ENCODE results near the gene AAK1. TPM values are rescaled to one million over a fixed set of nuclear protein-coding genes. Genes with fewer than 3 reads are reported as not detected.
A peak's percentile ranks its signal among the peaks of the same experiment; 100 is the strongest.

The AAK1 gene
- total RNA-seq, 3 donors from 2014 or later (not counting 1 experiment from before 2014, with no cell fraction given) = 174 to 249 (median 204) TPM

DNA sequence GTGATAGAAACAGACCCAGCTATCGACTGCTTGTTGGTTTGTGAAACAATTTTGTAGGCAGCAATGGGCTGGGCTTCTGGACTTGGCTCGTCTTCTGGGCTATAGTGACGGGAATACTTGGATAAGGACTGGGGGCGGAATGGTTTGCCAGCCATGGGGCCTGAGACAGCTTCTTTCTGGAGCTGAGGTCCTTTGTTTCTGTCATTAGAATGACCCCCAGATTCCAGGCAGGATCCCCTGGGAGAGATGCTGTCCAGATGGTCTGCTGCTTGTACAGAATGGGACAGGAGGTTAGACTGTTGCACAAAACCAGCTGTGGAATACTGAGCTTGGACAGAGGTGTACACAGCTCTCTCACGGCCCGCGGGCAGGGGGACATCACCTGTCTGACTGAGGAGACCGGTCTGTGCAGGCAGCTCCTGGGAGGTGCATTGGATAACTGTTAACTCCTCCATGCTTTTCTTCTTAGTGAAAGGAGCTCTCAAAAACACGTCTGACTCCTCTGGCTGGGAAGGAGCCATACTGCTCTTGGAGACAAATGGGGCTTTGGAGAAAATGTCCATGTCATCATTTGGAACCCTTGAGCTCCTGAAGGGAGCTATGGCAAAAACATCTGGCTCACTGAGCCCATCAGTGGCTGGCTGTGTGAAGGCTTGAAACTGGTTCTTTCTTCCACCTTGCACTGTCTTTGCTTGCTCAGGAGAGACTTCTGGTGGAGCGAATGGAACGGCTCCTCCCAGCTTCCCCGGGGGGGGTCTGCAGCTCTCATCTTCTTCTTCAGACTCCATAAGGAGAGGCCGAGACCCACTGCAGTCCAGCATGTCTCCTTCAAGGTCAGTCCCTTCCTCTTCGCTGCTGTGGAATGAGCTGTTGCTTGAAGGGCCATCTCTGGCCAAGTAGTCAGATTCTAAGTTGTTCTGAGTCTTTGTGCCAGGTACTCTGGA, 177.8 kb downstream of the AAK1 start:
- H3K27me3 Mint-ChIP-seq (ENCODE audit: low read depth in 2 of 2) = no peaks in the 10 kb centered on the region
- peaks cover 28% of the 10 kb centered on the region for H3K36me3 ChIP-seq (ENCODE audit: control insufficient read depth, insufficient read depth, low read length)
- ATAC-seq = no peak

GRCh38 chr2:69464575-69464974, 179.0 kb downstream of the AAK1 start:
- intact Hi-C loops (cut with micrococcal nuclease) = no loop called here
- Mint-ChIP-seq H3K27ac (peak overlapping the region in 1 of 2 donors; percentile 45), H3K4me1 (peaks cover 18 to 22% of the 10 kb centered on the region in 2 donors), H3K27me3 (ENCODE audit: low read depth in 2 of 2) (no peaks in the 10 kb centered on the region), H3K9me3 (no peaks in the 10 kb centered on the region), H3K36me3 (no peaks in the 10 kb centered on the region), H3K4me3 (no peak overlapping the region)
- H3K36me3 ChIP-seq (ENCODE audit: control insufficient read depth, insufficient read depth, low read length) = peaks cover 23% of the 10 kb centered on the region
- no peak overlapping the region for H3K4me3 ChIP-seq (ENCODE audit: low read length)
- ATAC-seq (peak in 1 of 3 donors; percentile 46), DNase-seq (no peak)
- no peaks in the 10 kb centered on the region for H3K27me3 ChIP-seq (ENCODE audit: control insufficient read depth, insufficient read depth, low read length)
- TF ChIP-seq, protein P1, sequence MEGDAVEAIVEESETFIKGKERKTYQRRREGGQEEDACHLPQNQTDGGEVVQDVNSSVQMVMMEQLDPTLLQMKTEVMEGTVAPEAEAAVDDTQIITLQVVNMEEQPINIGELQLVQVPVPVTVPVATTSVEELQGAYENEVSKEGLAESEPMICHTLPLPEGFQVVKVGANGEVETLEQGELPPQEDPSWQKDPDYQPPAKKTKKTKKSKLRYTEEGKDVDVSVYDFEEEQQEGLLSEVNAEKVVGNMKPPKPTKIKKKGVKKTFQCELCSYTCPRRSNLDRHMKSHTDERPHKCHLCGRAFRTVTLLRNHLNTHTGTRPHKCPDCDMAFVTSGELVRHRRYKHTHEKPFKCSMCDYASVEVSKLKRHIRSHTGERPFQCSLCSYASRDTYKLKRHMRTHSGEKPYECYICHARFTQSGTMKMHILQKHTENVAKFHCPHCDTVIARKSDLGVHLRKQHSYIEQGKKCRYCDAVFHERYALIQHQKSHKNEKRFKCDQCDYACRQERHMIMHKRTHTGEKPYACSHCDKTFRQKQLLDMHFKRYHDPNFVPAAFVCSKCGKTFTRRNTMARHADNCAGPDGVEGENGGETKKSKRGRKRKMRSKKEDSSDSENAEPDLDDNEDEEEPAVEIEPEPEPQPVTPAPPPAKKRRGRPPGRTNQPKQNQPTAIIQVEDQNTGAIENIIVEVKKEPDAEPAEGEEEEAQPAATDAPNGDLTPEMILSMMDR (IDR thresholded peaks at IDR 0.05) = no peak
- H3K4me1 ChIP-seq (ENCODE audit: control insufficient read depth, insufficient read depth, low read length) = no peaks in the 10 kb centered on the region
- no peaks in the 10 kb centered on the region for H3K9me3 ChIP-seq (ENCODE audit: control insufficient read depth, insufficient read depth, low read length)
- 92% methylated on average over 3 of the region's 3 CpGs for WGBS (ENCODE audit: insufficient coverage)
- no peak overlapping the region for H3K27ac ChIP-seq (ENCODE audit: low read length)

More for the DNA sequence above, 177.8 kb downstream of the AAK1 start:
- 98% methylated on average over 14 of the region's 14 CpGs for WGBS (ENCODE audit: insufficient coverage)
- H3K27ac ChIP-seq (ENCODE audit: low read length) = no peak overlapping the region
- H3K4me1 ChIP-seq (ENCODE audit: control insufficient read depth, insufficient read depth, low read length) = no peaks in the 10 kb centered on the region
- Mint-ChIP-seq H3K4me1 (peaks cover 25 to 34% of the 10 kb centered on the region in 2 donors), H3K4me3 (no peak overlapping the region), H3K9me3 (no peaks in the 10 kb centered on the region), H3K27ac (peak overlapping the region; percentile 45 to 56), H3K36me3 (no peaks in the 10 kb centered on the region)
- no peaks in the 10 kb centered on the region for H3K9me3 ChIP-seq (ENCODE audit: control insufficient read depth, insufficient read depth, low read length)
- TF ChIP-seq, protein P1 (IDR thresholded peaks at IDR 0.05) = no peak
- no peak for DNase-seq
- H3K27me3 ChIP-seq (ENCODE audit: control insufficient read depth, insufficient read depth, low read length) = no peaks in the 10 kb centered on the region
- intact Hi-C loops (cut with micrococcal nuclease) = no loop called here
- H3K4me3 ChIP-seq (ENCODE audit: low read length) = no peak overlapping the region

DNA sequence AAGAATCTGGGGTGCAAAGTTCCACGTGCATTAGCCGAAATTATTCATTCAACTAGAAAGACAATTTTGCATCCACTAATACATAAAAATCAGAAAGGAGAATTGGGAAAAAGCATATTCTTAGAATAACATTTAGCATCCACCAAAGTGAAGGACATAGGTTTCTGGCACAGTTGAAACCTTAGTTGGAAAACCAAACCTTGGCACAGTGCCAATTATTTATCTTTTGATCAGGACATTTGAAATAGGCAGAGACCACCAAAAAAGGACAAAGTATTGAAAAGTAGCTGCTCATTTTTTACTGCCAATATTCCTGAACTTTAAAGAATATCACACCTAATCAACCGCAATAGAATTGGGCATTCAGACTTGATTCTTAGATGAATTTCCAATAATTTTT, 180.8 kb downstream of the AAK1 start:
- intact Hi-C loops (cut with micrococcal nuclease) = no loop called here
- Mint-ChIP-seq H3K27ac (peak overlapping the region in 1 of 2 donors; percentile 31), H3K4me1 (peaks cover 4 to 7% of the 10 kb centered on the region in 2 donors), H3K4me3 (no peak overlapping the region), H3K27me3 (ENCODE audit: low read depth in 2 of 2) (no peaks in the 10 kb centered on the region), H3K9me3 (no peaks in the 10 kb centered on the region), H3K36me3 (no peaks in the 10 kb centered on the region)
- DNase-seq = peak in 1 of 2 donors; percentile 15
- WGBS (ENCODE audit: insufficient coverage) = 100% methylated on average over 1 of the region's 3 CpGs
- H3K27ac ChIP-seq (ENCODE audit: low read length) = no peak overlapping the region
- TF ChIP-seq, protein P1 (IDR thresholded peaks at IDR 0.05) = no peak
- H3K4me1 ChIP-seq (ENCODE audit: control insufficient read depth, insufficient read depth, low read length) = no peaks in the 10 kb centered on the region
- H3K36me3 ChIP-seq (ENCODE audit: control insufficient read depth, insufficient read depth, low read length) = peaks cover 23% of the 10 kb centered on the region
- H3K27me3 ChIP-seq (ENCODE audit: control insufficient read depth, insufficient read depth, low read length) = no peaks in the 10 kb centered on the region
- no peaks in the 10 kb centered on the region for H3K9me3 ChIP-seq (ENCODE audit: control insufficient read depth, insufficient read depth, low read length)
- ATAC-seq = no peak
- H3K4me3 ChIP-seq (ENCODE audit: low read length) = no peak overlapping the region

Measured in natural killer cell (primary cell).